K562 (cell line): ENCODE results near the gene DGAT2. TPM values are rescaled to one million over a fixed set of nuclear protein-coding genes. Genes with fewer than 3 reads are reported as not detected.
A peak's percentile ranks its signal among the peaks of the same experiment; 100 is the strongest.

Source experiments
- ATF3 ChIP-seq, 2 experiments: fragments of 450-650 bp in 1 of 2; sonication (generic) in 1 of 2; formaldehyde crosslinking in 1 of 2; IDR thresholded peaks in 1 of 2; conservative IDR thresholded peaks in 1 of 2; 2 replicates each; pipeline versions ENCODE4 v1.6.1 to v1.8.1; 2016 to 2023; ENCODE audit warnings: mild to moderate bottlenecking in 2 of 2, moderate library complexity in 2 of 2, inconsistent platforms in 1 of 2, missing genetic modification reagents in 1 of 2
- BRCA1 ChIP-seq, 2 experiments: fragments of 450-650 bp in 1 of 2; sonication (generic) in 1 of 2; formaldehyde crosslinking in 1 of 2; IDR thresholded peaks; 2 replicates each; pipeline versions ENCODE4 v1.5.0 to v1.6.1; 2017 to 2020; ENCODE audit warnings: mild to moderate bottlenecking in 1 of 2, missing genetic modification reagents in 1 of 2
- CSDE1 ChIP-seq, 2 experiments: fragments of 450-650 bp; IDR thresholded peaks; 2 replicates each; pipeline ENCODE4 v1.6.1; 2016; ENCODE audit warnings: mild to moderate bottlenecking in 1 of 2
- DIDO1 ChIP-seq: fragments of 450-650 bp; IDR thresholded peaks from 2 replicates; pipeline ENCODE4 v1.6.1; 2016; ENCODE audit warnings: low read depth, missing biosample characterization, missing genetic modification characterization
- FOXA1 ChIP-seq: fragments of 450-650 bp; IDR thresholded peaks from 2 replicates; pipeline ENCODE4 v1.6.1; 2016; ENCODE audit warnings: mild to moderate bottlenecking, borderline replicate concordance
- FOXJ2 ChIP-seq: fragments of 200-800 bp; sonication (Bioruptor generic); IDR thresholded peaks from 2 replicates; pipeline ENCODE4 v1.6.1; 2016; ENCODE audit warnings: missing genetic modification characterization, missing compliant biosample characterization
- HDAC1 ChIP-seq, 2 experiments: fragments of 450-650 bp; IDR thresholded peaks; 2 replicates each; pipeline ENCODE4 v1.6.1; 2016 to 2017; ENCODE audit warnings: inconsistent platforms in 1 of 2, mild to moderate bottlenecking in 1 of 2, moderate library complexity in 1 of 2
- IFI16 ChIP-seq: fragments of 250-450 bp; sonication (Bioruptor Pico); IDR thresholded peaks from 2 replicates; pipeline ENCODE4 v2.1.2; 2022; ENCODE audit warnings: mild to moderate bottlenecking, inconsistent platforms
- MLLT1 ChIP-seq, 2 experiments: fragments of 450-650 bp; IDR thresholded peaks; 2 replicates each; pipeline ENCODE4 v1.6.1; 2016
- NFYB ChIP-seq: IDR thresholded peaks from 2 replicates; pipeline ENCODE4 v1.6.1; 2011; ENCODE audit warnings: mild to moderate bottlenecking, moderate library complexity; ENCODE audit not compliant: insufficient read length; ENCODE audit errors: extremely low read depth
- PCBP1 ChIP-seq: fragments of 200-400 bp; formaldehyde crosslinking; IDR thresholded peaks from 2 replicates; pipeline ENCODE4 v1.6.1; 2018; ENCODE audit warnings: mild to moderate bottlenecking, low read depth, low read length; ENCODE audit not compliant: poor library complexity, severe bottlenecking
- PHF20 ChIP-seq: fragments of 450-650 bp; IDR thresholded peaks from 2 replicates; pipeline ENCODE4 v1.6.1; 2018; ENCODE audit not compliant: partially characterized antibody
- RBFOX2 ChIP-seq: fragments of 200-400 bp; formaldehyde crosslinking; IDR thresholded peaks from 2 replicates; pipeline ENCODE4 v1.6.1; 2017; ENCODE audit warnings: low read depth, mild to moderate bottlenecking, low read length, moderate library complexity
- SAP30 ChIP-seq: fragments of 200-600 bp; sonication (generic); IDR thresholded peaks from 2 replicates; pipeline ENCODE4 v1.6.1; 2012; ENCODE audit warnings: borderline replicate concordance, low read depth, mild to moderate bottlenecking, moderate library complexity, low read length, control low read depth, inconsistent platforms; ENCODE audit not compliant: insufficient read depth, poor library complexity, severe bottlenecking
- SIN3A ChIP-seq, 2 experiments: fragments of 150-350 bp in 1 of 2; IDR thresholded peaks; 2 replicates each; pipeline ENCODE4 v1.6.1; 2011 to 2016; ENCODE audit warnings: borderline replicate concordance in 2 of 2, low read depth in 2 of 2, low read length in 2 of 2, mild to moderate bottlenecking in 2 of 2, moderate library complexity in 2 of 2; ENCODE audit not compliant: control insufficient read depth in 1 of 2
- SIN3B ChIP-seq: fragments of 450-650 bp; IDR thresholded peaks from 2 replicates; pipeline ENCODE4 v1.6.1; 2017; ENCODE audit warnings: low read depth, mild to moderate bottlenecking, moderate library complexity
- SMC3 ChIP-seq: conservative IDR thresholded peaks from 2 replicates; pipeline ENCODE4 v1.6.1; 2011; ENCODE audit warnings: low read depth, low read length, improper control_type of control experiment; ENCODE audit not compliant: insufficient read depth
- SP2 ChIP-seq: IDR thresholded peaks from 2 replicates; pipeline ENCODE4 v1.6.1; 2011; ENCODE audit warnings: mild to moderate bottlenecking, low read depth, low read length, moderate library complexity; ENCODE audit not compliant: poor library complexity, severe bottlenecking; ENCODE audit errors: extremely low read depth
- STAG1 ChIP-seq: sonication (generic); formaldehyde crosslinking; IDR thresholded peaks from 2 replicates; pipeline ENCODE4 v1.5.0; 2020; ENCODE audit warnings: missing genetic modification reagents, borderline replicate concordance
- TRIM28 ChIP-seq: fragments of 450-650 bp; IDR thresholded peaks from 2 replicates; pipeline ENCODE4 v1.6.1; 2017
- ZNF263 ChIP-seq: sonication (generic); formaldehyde crosslinking; IDR thresholded peaks from 2 replicates; pipeline ENCODE4 v1.8.0; 2022; ENCODE audit warnings: mild to moderate bottlenecking, missing genetic modification reagents, borderline replicate concordance
- polyA plus RNA-seq, 8 experiments: library from polyadenylated mRNA; depleted of rRNA in 4 of 8; stranded (reverse) in 5 of 8; unstranded in 3 of 8; fragments of >200 nt; fragmentation: Nextera tagmentation in 2 of 8; fragmentation: Illumina TruSeq in 1 of 8; extraction: Ambion mirVana in 2 of 8; extraction: Trizol in 1 of 8; gene quantifications; 2 replicates each; pipeline versions ENCODE4 v1.2.1 to v1.2.3, GENCODE V29; 2011 to 2014; ENCODE audit warnings: inconsistent platforms in 1 of 8, missing spikeins in 1 of 8
- total RNA-seq, 7 experiments: library from RNA; depleted of rRNA in 6 of 7; stranded (reverse); fragments of >200 nt in 6 of 7; fragmentation: Illumina TruSeq in 2 of 7; extraction: Trizol in 2 of 7; gene quantifications; 2 replicates each; pipeline versions ENCODE4 v1.2.1 to v1.2.3, GENCODE V29; 2011 to 2021; ENCODE audit warnings: low replicate concordance in 1 of 7
- TF ChIP-seq, protein P1 (sequence below): fragments of 250-450 bp; sonication (Bioruptor Pico); IDR thresholded peaks from 2 replicates; pipeline ENCODE4 v1.5.0; 2020; ENCODE audit warnings: mild to moderate bottlenecking, borderline replicate concordance

DGAT2 gene
- total and polyA plus RNA-seq, 9 of the 15 experiments (the other 6 are each of a cell fraction or from before 2014, with no cell fraction given): 0.68 to 2.8 (median 1.8) TPM

DNA sequence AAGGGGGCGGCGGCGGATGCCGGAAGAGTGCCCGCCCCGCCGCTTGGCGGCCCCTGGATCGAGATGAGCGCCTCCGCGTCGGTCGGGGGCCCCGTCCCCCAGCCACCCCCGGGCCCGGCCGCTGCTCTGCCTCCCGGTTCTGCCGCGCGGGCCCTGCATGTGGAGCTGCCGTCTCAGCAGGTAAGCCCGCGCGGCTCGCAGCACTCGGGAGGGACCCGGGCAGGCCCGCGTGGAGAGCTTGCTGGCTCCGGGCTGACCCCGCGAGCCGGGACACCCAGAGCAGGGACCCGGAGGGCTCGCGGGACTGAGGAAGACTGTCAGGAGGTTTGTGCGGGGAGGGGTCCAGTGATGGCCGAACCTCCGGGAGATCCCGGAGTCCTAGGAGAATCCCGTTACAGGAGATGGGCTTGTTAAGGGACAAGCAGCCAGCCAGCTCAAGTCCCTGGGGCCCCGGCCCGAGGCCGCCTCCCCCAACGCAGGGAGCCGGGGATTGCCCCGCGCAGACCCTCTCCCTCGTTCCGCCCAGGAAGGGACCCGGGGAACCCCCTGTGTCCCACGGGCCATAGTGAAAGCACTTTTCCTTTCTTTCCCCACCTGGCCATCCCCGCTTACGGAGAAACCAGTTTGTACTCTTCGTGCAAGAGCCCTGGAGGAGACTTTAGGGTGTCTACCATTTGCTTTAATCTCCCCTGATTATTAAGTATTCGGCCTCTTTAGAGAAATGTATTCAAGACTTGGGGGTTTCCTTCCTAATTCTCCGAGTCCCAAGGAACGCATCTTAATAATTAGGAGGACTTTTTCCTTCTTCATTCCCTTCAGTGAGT is 47.0 kb downstream of the DGAT2 start (continued):
- TF ChIP-seq SIN3A (IDR thresholded peaks at IDR 0.05; ENCODE audit: borderline replicate concordance in 2 of 2, control insufficient read depth in 1 of 2, low read depth in 2 of 2, low read length in 2 of 2) (peak in 1 of 2 experiments; percentile 41; a peak in 1 of 4 replicates), FOXJ2 (tag) (no peak), PCBP1 (no peak), SMC3 (no peak), STAG1 (CRISPR knock-in tag) (no peak), BRCA1 (IDR thresholded peaks at IDR 0.05) (no peak), BRCA1 (CRISPR knock-in tag; IDR thresholded peaks at IDR 0.05) (no peak), NFYB (no peak), ATF3 (IDR thresholded peaks at IDR 0.05) (no peak), ATF3 (CRISPR knock-in tag; conservative IDR thresholded peaks at IDR 0.05) (no peak), MLLT1 (IDR thresholded peaks at IDR 0.05) (no peak), SAP30 (peak; percentile 46), IFI16 (CRISPR knock-in tag) (no peak), PHF20 (peak; percentile 10), RBFOX2 (peak; percentile 78), SIN3B (peak; percentile 51; the same call in 1 of the 2 replicates), DIDO1 (tag) (no peak), CSDE1 (IDR thresholded peaks at IDR 0.05) (no peak), HDAC1 (IDR thresholded peaks at IDR 0.05) (peak in 1 of 2 experiments; percentile 24; a peak in 1 of 4 replicates), TRIM28 (no peak), SP2 (no peak), FOXA1 (no peak), ZNF263 (no peak)
- TF ChIP-seq, protein P1, sequence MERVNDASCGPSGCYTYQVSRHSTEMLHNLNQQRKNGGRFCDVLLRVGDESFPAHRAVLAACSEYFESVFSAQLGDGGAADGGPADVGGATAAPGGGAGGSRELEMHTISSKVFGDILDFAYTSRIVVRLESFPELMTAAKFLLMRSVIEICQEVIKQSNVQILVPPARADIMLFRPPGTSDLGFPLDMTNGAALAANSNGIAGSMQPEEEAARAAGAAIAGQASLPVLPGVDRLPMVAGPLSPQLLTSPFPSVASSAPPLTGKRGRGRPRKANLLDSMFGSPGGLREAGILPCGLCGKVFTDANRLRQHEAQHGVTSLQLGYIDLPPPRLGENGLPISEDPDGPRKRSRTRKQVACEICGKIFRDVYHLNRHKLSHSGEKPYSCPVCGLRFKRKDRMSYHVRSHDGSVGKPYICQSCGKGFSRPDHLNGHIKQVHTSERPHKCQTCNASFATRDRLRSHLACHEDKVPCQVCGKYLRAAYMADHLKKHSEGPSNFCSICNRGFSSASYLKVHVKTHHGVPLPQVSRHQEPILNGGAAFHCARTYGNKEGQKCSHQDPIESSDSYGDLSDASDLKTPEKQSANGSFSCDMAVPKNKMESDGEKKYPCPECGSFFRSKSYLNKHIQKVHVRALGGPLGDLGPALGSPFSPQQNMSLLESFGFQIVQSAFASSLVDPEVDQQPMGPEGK (CRISPR knock-in tag): no peak
